Kidney (tissue), 14 donors: ENCODE results near the gene KCNH5. TPM values are rescaled to one million over a fixed set of nuclear protein-coding genes. Genes with fewer than 3 reads are reported as not detected.
"Not testable (repeated sequence)": the region's sequence is repeated elsewhere in the genome, so short reads cannot be mapped to it uniquely, and the experiment has no call there.

Source experiments
- DNase-seq, 5 donors: peaks; one replicate each; pipeline ENCODE4 v3.0.0-alpha.2; 2013 to 2020
- FAIRE-seq: peaks from 2 replicates; lab custom pipeline; 2012; peaks lifted over from hg19 to GRCh38; lab: Jason Lieb, UNC
- H3K27ac ChIP-seq, 2 donors: one replicate each; pipeline ENCODE4 v1.7.0; 2013; ENCODE audit warnings: low read depth in 2 of 2, low read length in 2 of 2, inconsistent platforms in 1 of 2
- H3K27me3 ChIP-seq: one replicate; pipeline ENCODE4 v1.7.1; 2013; ENCODE audit warnings: low read length, inconsistent platforms; ENCODE audit not compliant: control insufficient read depth, insufficient read depth
- H3K36me3 ChIP-seq, 3 donors: one replicate each; pipeline versions ENCODE4 v1.7.0 to v1.7.1; 2013; ENCODE audit warnings: low read length in 3 of 3, control low read depth in 1 of 3, inconsistent platforms in 1 of 3; ENCODE audit not compliant: insufficient read depth in 3 of 3, control insufficient read depth in 2 of 3
- H3K4me1 ChIP-seq, 3 donors: one replicate each; pipeline versions ENCODE4 v1.7.0 to v1.7.1; 2013; ENCODE audit warnings: low read length in 3 of 3, inconsistent platforms in 1 of 3, low read depth in 1 of 3; ENCODE audit not compliant: control insufficient read depth in 2 of 3, insufficient read depth in 2 of 3
- H3K4me3 ChIP-seq, 3 donors: one replicate each; pipeline versions ENCODE4 v1.7.0 to v1.8.1; 2013; ENCODE audit warnings: low read length in 3 of 3, control low read depth in 1 of 3, inconsistent platforms in 1 of 3
- H3K9ac ChIP-seq, 3 donors: one replicate each; pipeline versions ENCODE4 v1.7.0 to v1.7.1; 2013; ENCODE audit warnings: low read length in 3 of 3, control low read depth in 1 of 3, inconsistent platforms in 1 of 3
- H3K9me3 ChIP-seq, 3 donors: one replicate each; pipeline versions ENCODE4 v1.7.0 to v1.7.1; 2013; ENCODE audit warnings: low read length in 3 of 3, control low read depth in 1 of 3, inconsistent platforms in 1 of 3; ENCODE audit not compliant: control insufficient read depth in 2 of 3, insufficient read depth in 1 of 3
- CTCF ChIP-seq: IDR thresholded peaks from 3 replicates; pipeline ENCODE4 v1.5.1; 2012; ENCODE audit warnings: mild to moderate bottlenecking, moderate library complexity, borderline replicate concordance; ENCODE audit not compliant: insufficient read depth; ENCODE audit errors: extremely low read depth
- intact Hi-C: fragments of 100-400 bp; cut with DNase I; formaldehyde crosslinking; loops from one replicate; pipeline ENCODE4 v1.11.1; 2022
- polyA plus RNA-seq: library from polyadenylated mRNA; stranded (reverse); fragments of 350-450 nt; fragmentation: Illumina TruSeq; extraction: RNeasy Lipid Tissue Mini Kit (QIAGEN cat#74804); gene quantifications from one replicate; pipeline ENCODE4 v1.2.3, GENCODE V29; 2014; ENCODE audit warnings: low read depth, low replicate concordance; ENCODE audit not compliant: insufficient read depth
- total RNA-seq: library from RNA; stranded (reverse); fragmentation: NEBNext Ultra II Directional; extraction: Animal tissue kit (Norgen Biotek cat#: 25700); gene quantifications from one replicate; pipeline ENCODE4 v1.2.1, GENCODE V29; 2021
- donor health status: control.
- donor health status: control.
- donor health status: control.
- donor health status: control.
- donor health status: control.
- donor health status: DM: yes; HTN: yes; CAD: no.
- donor health status: Normal renal cell carcinoma (clear cell type).

The KCNH5 gene
- total and polyA plus RNA-seq, 2 donors from 2014 or later: not detected

GRCh38 chr14:62882967-62883366 lies 162.3 kb downstream of the KCNH5 start:
- no peak for TF ChIP-seq CTCF
- no peak overlapping the region for H3K4me3 ChIP-seq
- H3K9me3 ChIP-seq: no peaks in the 10 kb centered on the region
- intact Hi-C loops: no loop called here
- H3K9ac ChIP-seq: no peak overlapping the region
- no peak for DNase-seq
- no peak for FAIRE-seq
- no peak overlapping the region for H3K27ac ChIP-seq
- H3K27me3 ChIP-seq: no peaks in the 10 kb centered on the region
- H3K4me1 ChIP-seq: no peaks in the 10 kb centered on the region
- H3K36me3 ChIP-seq: no peaks in the 10 kb centered on the region

- intact Hi-C loops: no loop called here
- FAIRE-seq: no peak
- DNase-seq: no peak
- H3K27ac ChIP-seq: no peak overlapping the region
- no peaks in the 10 kb centered on the region for H3K27me3 ChIP-seq
- TF ChIP-seq CTCF: no peak
- no peaks in the 10 kb centered on the region for H3K4me1 ChIP-seq
- no peaks in the 10 kb centered on the region for H3K36me3 ChIP-seq
- H3K4me3 ChIP-seq: no peak overlapping the region
- no peaks in the 10 kb centered on the region for H3K9me3 ChIP-seq
- H3K9ac ChIP-seq: no peak overlapping the region
These were observed 178.9 kb downstream of the KCNH5 start for GRCh38 chr14:62866376-62866775.

GRCh38 chr14:62864588-62864987 lies 180.7 kb downstream of the KCNH5 start:
- Histone ChIP-seq H3K4me3 (no peak overlapping the region), H3K27ac (no peak overlapping the region), H3K4me1 (no peaks in the 10 kb centered on the region), H3K27me3 (no peaks in the 10 kb centered on the region), H3K9ac (no peak overlapping the region), H3K36me3 (no peaks in the 10 kb centered on the region), H3K9me3 (no peaks in the 10 kb centered on the region)
- no peak for TF ChIP-seq CTCF
- FAIRE-seq: no peak
- no peak for DNase-seq
- intact Hi-C loops: no loop called here

- H3K36me3 ChIP-seq, H3K4me3 ChIP-seq, H3K9me3 ChIP-seq, H3K27ac ChIP-seq, intact Hi-C loops, H3K9ac ChIP-seq, H3K4me1 ChIP-seq, FAIRE-seq, H3K27me3 ChIP-seq, DNase-seq: not testable (repeated sequence)
These were observed 187.2 kb downstream of the KCNH5 start for GRCh38 chr14:62858011-62858410.
